Liver (tissue), 9 donors: ENCODE measurements around the gene KLHDC7A. TPM values are rescaled to one million over a fixed set of nuclear protein-coding genes. Genes with fewer than 3 reads are reported as not detected.

ENCODE experiments used
- DNase-seq: peaks from one replicate; pipeline ENCODE4 v3.0.0-alpha.2; 2017; ENCODE audit warnings: low spot score
- H3K27ac ChIP-seq, 2 donors: one replicate each; pipeline ENCODE4 v1.7.0; 2013; ENCODE audit warnings: inconsistent platforms in 2 of 2, low read length in 2 of 2, control low read depth in 1 of 2, low read depth in 1 of 2, mild to moderate bottlenecking in 1 of 2
- H3K27me3 ChIP-seq, 4 donors: one replicate each; pipeline versions ENCODE4 v1.6.1 to v1.7.0; 2013; ENCODE audit warnings: low read length in 3 of 4, inconsistent platforms in 1 of 4, mild to moderate bottlenecking in 1 of 4, moderate library complexity in 1 of 4; ENCODE audit not compliant: control insufficient read depth in 4 of 4, insufficient read depth in 4 of 4
- H3K36me3 ChIP-seq, 4 donors: one replicate each; pipeline versions ENCODE4 v1.6.1 to v1.7.0; 2013; ENCODE audit warnings: low read length in 3 of 4, mild to moderate bottlenecking in 3 of 4, low read depth in 1 of 4, moderate library complexity in 1 of 4; ENCODE audit not compliant: control insufficient read depth in 4 of 4, insufficient read depth in 3 of 4
- H3K4me1 ChIP-seq, 4 donors: one replicate each; pipeline versions ENCODE4 v1.6.1 to v1.7.0; 2013; ENCODE audit warnings: low read length in 3 of 4, mild to moderate bottlenecking in 3 of 4, moderate library complexity in 1 of 4; ENCODE audit not compliant: control insufficient read depth in 4 of 4, insufficient read depth in 4 of 4
- H3K4me3 ChIP-seq, 3 donors: one replicate each; pipeline versions ENCODE4 v1.6.1 to v1.7.0; 2013; ENCODE audit warnings: low read length in 3 of 3, control low read depth in 1 of 3, low read depth in 1 of 3, mild to moderate bottlenecking in 1 of 3
- H3K9ac ChIP-seq, 2 donors: one replicate each; pipeline ENCODE4 v1.7.0; 2013; ENCODE audit warnings: low read length in 2 of 2, mild to moderate bottlenecking in 2 of 2, moderate library complexity in 2 of 2, control low read depth in 1 of 2, low read depth in 1 of 2
- H3K9me3 ChIP-seq, 4 donors: one replicate each; pipeline versions ENCODE4 v1.6.1 to v1.7.0; 2013; ENCODE audit warnings: low read length in 3 of 4; ENCODE audit not compliant: control insufficient read depth in 4 of 4
- ATF3 ChIP-seq: IDR thresholded peaks from 2 replicates; pipeline ENCODE4 v1.6.1; 2016; ENCODE audit warnings: antibody characterized with exemption
- CTCF ChIP-seq: fragments of 150-350 bp; IDR thresholded peaks from 2 replicates; pipeline ENCODE4 v1.5.1; 2017; ENCODE audit warnings: improper control_type of control experiment, low read depth, low read length; ENCODE audit not compliant: missing input control
- FOXA2 ChIP-seq: IDR thresholded peaks from 2 replicates; pipeline ENCODE4 v1.6.1; 2016; ENCODE audit warnings: antibody characterized with exemption
- GABPA ChIP-seq, 2 donors: IDR thresholded peaks in 1 of 2; conservative IDR thresholded peaks in 1 of 2; 2 replicates each; pipeline ENCODE4 v1.6.1; 2016; ENCODE audit warnings: antibody characterized with exemption in 2 of 2, mild to moderate bottlenecking in 1 of 2, moderate library complexity in 1 of 2
- HNF4A ChIP-seq, 2 donors: conservative IDR thresholded peaks; 2 replicates each; pipeline ENCODE4 v1.6.1; 2016; ENCODE audit warnings: antibody characterized with exemption in 2 of 2, mild to moderate bottlenecking in 2 of 2
- HNF4G ChIP-seq: IDR thresholded peaks from 2 replicates; pipeline ENCODE4 v1.6.1; 2016; ENCODE audit warnings: antibody characterized with exemption
- MAX ChIP-seq: IDR thresholded peaks from 2 replicates; pipeline ENCODE4 v1.6.1; 2016; ENCODE audit warnings: antibody characterized with exemption
- REST ChIP-seq: IDR thresholded peaks from 2 replicates; pipeline ENCODE4 v1.6.1; 2016; ENCODE audit warnings: antibody characterized with exemption, mild to moderate bottlenecking
- SP1 ChIP-seq: IDR thresholded peaks from 2 replicates; pipeline ENCODE4 v1.6.1; 2018; ENCODE audit warnings: antibody characterized with exemption, mild to moderate bottlenecking
- TAF1 ChIP-seq: conservative IDR thresholded peaks from 2 replicates; pipeline ENCODE4 v1.6.1; 2016; ENCODE audit warnings: antibody characterized with exemption, mild to moderate bottlenecking
- YY1 ChIP-seq: IDR thresholded peaks from 2 replicates; pipeline ENCODE4 v1.6.1; 2016; ENCODE audit warnings: antibody characterized with exemption, mild to moderate bottlenecking
- ZBTB33 ChIP-seq: IDR thresholded peaks from 2 replicates; pipeline ENCODE4 v1.6.1; 2016; ENCODE audit warnings: antibody characterized with exemption
- WGBS: extraction: QIAGEN DNeasy Blood & Tissue Kit; methylation state at CpG from one replicate; pipeline ENCODE4 v1.1.7; 2013; 5-methylcytosine and 5-hydroxymethylcytosine counted together
- polyA plus RNA-seq, 2 donors: library from polyadenylated mRNA; stranded (reverse) in 1 of 2; unstranded in 1 of 2; fragments of 200-250 nt in 1 of 2; fragments of >200 nt in 1 of 2; fragmentation: Nextera tagmentation in 1 of 2; extraction: Ambion mirVana in 1 of 2; gene quantifications; one replicate each; pipeline versions ENCODE4 v1.2.1 to v1.2.3, GENCODE V29; 2013 to 2015
- total RNA-seq, 2 donors: library from RNA; depleted of rRNA; stranded (reverse); fragments of >200 nt; gene quantifications; one replicate each; pipeline ENCODE4 v1.2.3, GENCODE V29; 2014
- donor health status: healthy.
- donor health status: healthy.
- donor health status: healthy.
- donor health status: healthy.
- donor health status: healthy.

The KLHDC7A gene
- total and polyA plus RNA-seq, 4 donors: 1.3 to 6.6 (median 2.3) TPM

- TF ChIP-seq REST (no peak), ATF3 (no peak)
Measured at GRCh38 chr1:18512883-18513282, 32.2 kb downstream of the KLHDC7A start (continued).

- Histone ChIP-seq H3K9me3 (peaks cover 0 to 15% (median 2%) of the 10 kb centered on the region in 4 donors), H3K9ac (no peak overlapping the region), H3K4me1 (no peaks in the 10 kb centered on the region), H3K27ac (no peak overlapping the region), H3K4me3 (no peak overlapping the region), H3K36me3 (no peaks in the 10 kb centered on the region), H3K27me3 (no peaks in the 10 kb centered on the region)
- 84% methylated on average over 1 of the region's 1 CpG for WGBS
- TF ChIP-seq ZBTB33 (no peak), MAX (no peak), SP1 (no peak), CTCF (no peak), GABPA (IDR thresholded peaks at IDR 0.05 in 1 of 2, conservative IDR thresholded peaks at IDR 0.05 in 1 of 2) (no peak), HNF4A (conservative IDR thresholded peaks at IDR 0.05) (no peak), FOXA2 (no peak), TAF1 (no peak), YY1 (no peak), REST (no peak), HNF4G (no peak), ATF3 (no peak)
- no peak for DNase-seq
Measured at GRCh38 chr1:18513995-18514394, 33.3 kb downstream of the KLHDC7A start.
